Activated T-cell treated with anti-CD3 and anti-CD28 coated beads, Interleukin-2, amount 50 U/mL, for 24 hours (primary cell): ENCODE data around the gene TRPM3.

Source experiments
- DNase-seq: peaks from one replicate; pipeline ENCODE4 v3.0.0-alpha.2; 2020
- H3K27ac Mint-ChIP-seq: 2 replicates; pipeline ENCODE4 v1.8.0; 2020; ENCODE audit warnings: mild to moderate bottlenecking, mixed read lengths
- H3K27me3 Mint-ChIP-seq: 2 replicates; pipeline ENCODE4 v1.8.0; 2020; ENCODE audit warnings: mixed read lengths
- H3K36me3 Mint-ChIP-seq: 2 replicates; pipeline ENCODE4 v1.8.0; 2020; ENCODE audit warnings: low read depth, mixed read lengths
- H3K4me1 Mint-ChIP-seq: 2 replicates; pipeline ENCODE4 v1.8.0; 2020; ENCODE audit warnings: low read depth, mixed read lengths
- H3K4me3 Mint-ChIP-seq: 2 replicates; pipeline ENCODE4 v1.8.0; 2020; ENCODE audit warnings: mild to moderate bottlenecking, moderate library complexity, mixed read lengths
- H3K9me3 Mint-ChIP-seq: 2 replicates; pipeline ENCODE4 v1.8.0; 2020; ENCODE audit warnings: mixed read lengths

The TRPM3 gene

GRCh38 chr9:70484232-70485130 lies 636.9 kb downstream of the TRPM3 start:
- Mint-ChIP-seq H3K9me3 (no peaks in the 10 kb centered on the region), H3K4me1 (peaks cover 12% of the 10 kb centered on the region), H3K4me3 (no peak overlapping the region), H3K27ac (no peak overlapping the region), H3K36me3 (no peaks in the 10 kb centered on the region), H3K27me3 (no peaks in the 10 kb centered on the region)
- no peak for DNase-seq

- Mint-ChIP-seq H3K9me3 (no peaks in the 10 kb centered on the region), H3K27me3 (no peaks in the 10 kb centered on the region), H3K4me1 (peaks cover 12% of the 10 kb centered on the region), H3K4me3 (no peak overlapping the region), H3K36me3 (no peaks in the 10 kb centered on the region), H3K27ac (no peak overlapping the region)
- DNase-seq = no peak
These were observed 640.0 kb downstream of the TRPM3 start for GRCh38 chr9:70481471-70481870.

- H3K4me3 Mint-ChIP-seq = no peak overlapping the region
- no peaks in the 10 kb centered on the region for H3K9me3 Mint-ChIP-seq
- H3K27ac Mint-ChIP-seq = no peak overlapping the region
- H3K27me3 Mint-ChIP-seq = no peaks in the 10 kb centered on the region
- no peaks in the 10 kb centered on the region for H3K36me3 Mint-ChIP-seq
- peaks cover 12% of the 10 kb centered on the region for H3K4me1 Mint-ChIP-seq
- no peak for DNase-seq
These were observed 640.9 kb downstream of the TRPM3 start for GRCh38 chr9:70480405-70480980.

- peaks cover 12% of the 10 kb centered on the region for H3K4me1 Mint-ChIP-seq
- DNase-seq = no peak
- H3K9me3 Mint-ChIP-seq = no peaks in the 10 kb centered on the region
- H3K4me3 Mint-ChIP-seq = no peak overlapping the region
- no peaks in the 10 kb centered on the region for H3K27me3 Mint-ChIP-seq
- H3K27ac Mint-ChIP-seq = no peak overlapping the region
- no peaks in the 10 kb centered on the region for H3K36me3 Mint-ChIP-seq
These were observed 641.5 kb downstream of the TRPM3 start for GRCh38 chr9:70479880-70480291.
